Peyer's patch (tissue), 4 donors: ENCODE measurements around the gene NRF1. TPM values are rescaled to one million over a fixed set of nuclear protein-coding genes. Genes with fewer than 3 reads are reported as not detected.

Source experiments
- DNase-seq, 3 donors: peaks; one replicate each; pipeline ENCODE4 v3.0.0-alpha.2; 2017 to 2019
- H3K27ac ChIP-seq, 4 donors: fragments of 200-600 bp; sonication (generic); one replicate each; pipeline ENCODE4 v1.5.1; 2016 to 2019
- H3K27me3 ChIP-seq, 2 donors: fragments of 200-600 bp; sonication (generic); one replicate each; pipeline ENCODE4 v1.5.1; 2019
- H3K36me3 ChIP-seq, 3 donors: fragments of 200-600 bp; sonication (generic); one replicate each; pipeline ENCODE4 v1.5.1; 2016 to 2019
- H3K4me1 ChIP-seq, 4 donors: fragments of 200-600 bp; sonication (generic); one replicate each; pipeline ENCODE4 v1.5.1; 2016 to 2019
- H3K4me3 ChIP-seq, 4 donors: fragments of 200-600 bp; sonication (generic); 1 replicate in 3 of 4; 2 replicates in 1 of 4; pipeline ENCODE4 v1.5.1; 2016 to 2019; ENCODE audit warnings: mild to moderate bottlenecking in 1 of 4
- H3K9me3 ChIP-seq, 4 donors: fragments of 200-600 bp; sonication (generic); one replicate each; pipeline ENCODE4 v1.5.1; 2016 to 2019; ENCODE audit warnings: mild to moderate bottlenecking in 1 of 4
- POLR2A ChIP-seq, 2 donors: fragments of 450-650 bp; IDR thresholded peaks; one replicate each; pipeline ENCODE4 v1.5.1; 2017; ENCODE audit warnings: antibody characterized with exemption in 2 of 2, mild to moderate bottlenecking in 2 of 2, moderate library complexity in 2 of 2
- total RNA-seq, 4 donors: library from RNA; depleted of rRNA; stranded (reverse); fragments of >200 nt; gene quantifications; one replicate each; pipeline ENCODE4 v1.1.0, GENCODE V29; 2016
- TF ChIP-seq, protein P1 (sequence below), 6 experiments: fragments of 450-650 bp in 4 of 6; fragments of 200-600 bp in 2 of 6; sonication (generic) in 1 of 6; IDR thresholded peaks; one replicate each; pipeline ENCODE4 v1.5.1; 2017 to 2019; ENCODE audit warnings: antibody characterized with exemption in 6 of 6, mild to moderate bottlenecking in 3 of 6, moderate library complexity in 1 of 6

Gene NRF1
- total RNA-seq, 4 donors from 2014 or later = 11.2 to 27.2 (median 16.5) TPM

DNA sequence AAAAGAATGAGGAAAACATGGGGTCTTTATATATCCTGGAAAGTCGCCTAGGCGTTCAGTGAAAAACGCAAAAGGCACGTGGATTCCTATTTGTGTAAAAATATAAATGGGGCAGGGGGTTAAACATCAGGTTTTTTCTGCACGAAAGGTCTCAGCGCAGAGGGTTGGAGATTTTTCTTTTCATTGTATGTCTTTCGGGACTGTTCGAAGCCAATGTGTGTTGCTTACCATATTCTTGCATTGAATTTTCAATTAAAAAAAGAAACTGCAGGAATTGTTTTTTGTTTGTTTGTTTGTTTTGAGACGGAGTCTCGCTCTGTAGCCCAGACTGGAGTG lies 172.0 kb downstream of the NRF1 start:
- Histone ChIP-seq H3K4me3 (no peak overlapping the region), H3K9me3 (peaks cover 0 to 6% (median 0%) of the 10 kb centered on the region in 4 donors), H3K27ac (no peak overlapping the region), H3K36me3 (no peaks in the 10 kb centered on the region), H3K27me3 (peaks cover 0 to 72% of the 10 kb centered on the region in 2 donors), H3K4me1 (peaks cover 10 to 72% (median 52%) of the 10 kb centered on the region in 4 donors)
- no peak for DNase-seq
- TF ChIP-seq POLR2A (IDR thresholded peaks at IDR 0.05) = no peak
- TF ChIP-seq, protein P1, sequence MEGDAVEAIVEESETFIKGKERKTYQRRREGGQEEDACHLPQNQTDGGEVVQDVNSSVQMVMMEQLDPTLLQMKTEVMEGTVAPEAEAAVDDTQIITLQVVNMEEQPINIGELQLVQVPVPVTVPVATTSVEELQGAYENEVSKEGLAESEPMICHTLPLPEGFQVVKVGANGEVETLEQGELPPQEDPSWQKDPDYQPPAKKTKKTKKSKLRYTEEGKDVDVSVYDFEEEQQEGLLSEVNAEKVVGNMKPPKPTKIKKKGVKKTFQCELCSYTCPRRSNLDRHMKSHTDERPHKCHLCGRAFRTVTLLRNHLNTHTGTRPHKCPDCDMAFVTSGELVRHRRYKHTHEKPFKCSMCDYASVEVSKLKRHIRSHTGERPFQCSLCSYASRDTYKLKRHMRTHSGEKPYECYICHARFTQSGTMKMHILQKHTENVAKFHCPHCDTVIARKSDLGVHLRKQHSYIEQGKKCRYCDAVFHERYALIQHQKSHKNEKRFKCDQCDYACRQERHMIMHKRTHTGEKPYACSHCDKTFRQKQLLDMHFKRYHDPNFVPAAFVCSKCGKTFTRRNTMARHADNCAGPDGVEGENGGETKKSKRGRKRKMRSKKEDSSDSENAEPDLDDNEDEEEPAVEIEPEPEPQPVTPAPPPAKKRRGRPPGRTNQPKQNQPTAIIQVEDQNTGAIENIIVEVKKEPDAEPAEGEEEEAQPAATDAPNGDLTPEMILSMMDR (IDR thresholded peaks at IDR 0.05) = no peak

DNA sequence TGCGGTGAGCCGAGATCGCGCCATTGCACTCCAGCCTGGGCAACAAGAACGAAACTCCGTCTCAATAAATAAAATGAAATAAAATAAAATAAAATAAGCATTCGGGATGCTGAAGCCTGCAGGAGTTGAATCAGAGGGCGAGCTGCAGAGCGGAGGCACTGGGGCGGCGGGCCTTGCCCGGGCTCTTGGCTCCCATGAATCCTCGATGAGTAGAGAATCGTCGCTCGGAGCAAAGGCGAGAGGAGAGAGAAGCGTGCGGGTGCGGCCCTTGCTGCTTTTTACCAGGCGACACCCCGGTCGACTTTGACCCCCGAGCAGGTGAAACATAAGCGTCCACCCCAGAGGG lies 172.9 kb downstream of the NRF1 start:
- Histone ChIP-seq H3K4me3 (peak overlapping the region in 1 of 4 donors; percentile 7), H3K9me3 (peaks cover 0 to 6% (median 0%) of the 10 kb centered on the region in 4 donors), H3K36me3 (no peaks in the 10 kb centered on the region), H3K27me3 (peaks cover 0 to 67% of the 10 kb centered on the region in 2 donors), H3K27ac (no peak overlapping the region), H3K4me1 (peaks cover 10 to 64% (median 44%) of the 10 kb centered on the region in 4 donors)
- DNase-seq = no peak
- TF ChIP-seq, protein P1 (IDR thresholded peaks at IDR 0.05) = no peak
- TF ChIP-seq POLR2A (IDR thresholded peaks at IDR 0.05) = no peak

DNA sequence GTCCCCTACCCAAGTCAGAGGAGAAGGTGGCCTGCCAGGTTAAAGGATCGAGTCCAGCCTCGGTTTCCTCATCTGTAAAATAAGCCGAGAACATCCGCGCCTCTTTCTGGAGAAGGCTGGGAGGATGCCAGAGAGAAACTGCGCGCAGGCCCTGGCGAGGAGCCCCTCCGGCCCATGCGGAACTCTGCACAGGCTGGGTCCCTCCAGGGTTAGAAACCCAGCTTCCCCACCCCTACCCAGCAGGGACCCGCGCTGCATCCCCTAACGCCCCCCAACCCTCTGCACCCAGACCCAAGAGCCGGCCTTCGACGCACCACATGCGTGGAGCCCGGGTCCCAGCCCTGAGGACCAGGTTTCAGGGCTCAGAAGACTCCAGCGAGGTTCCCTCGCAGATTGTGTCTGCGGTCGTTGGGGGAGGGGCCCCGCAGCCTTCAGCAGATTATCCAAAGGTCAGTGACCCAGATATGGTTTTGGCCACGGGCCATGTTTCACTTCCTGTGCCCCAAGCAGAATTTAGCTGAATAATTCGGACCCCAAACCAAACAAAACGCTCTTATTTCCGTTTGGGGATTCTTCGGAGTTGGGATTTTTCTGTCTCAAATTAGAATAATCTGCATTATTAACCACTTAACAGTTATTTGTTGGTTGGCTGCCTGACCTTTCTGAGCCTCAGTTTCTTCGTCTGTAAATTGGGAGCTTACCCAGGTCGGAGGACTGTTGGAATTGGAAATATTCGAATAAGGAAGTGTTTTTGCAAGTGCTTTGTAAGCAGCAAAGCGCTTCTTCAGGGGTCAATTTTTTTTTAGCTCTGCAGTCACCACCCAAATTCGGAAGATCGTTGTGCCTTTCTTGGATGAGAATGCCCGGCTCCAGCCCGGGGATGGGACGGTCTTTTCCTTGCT lies 173.5 kb downstream of the NRF1 start:
- DNase-seq = peak; percentile 37 to 70 (median 53)
- Histone ChIP-seq H3K27me3 (peaks cover 0 to 62% of the 10 kb centered on the region in 2 donors), H3K27ac (no peak overlapping the region), H3K36me3 (no peaks in the 10 kb centered on the region), H3K4me3 (peak overlapping the region in 3 of 4 donors; percentile 12 to 27 (median 15)), H3K4me1 (peaks cover 10 to 57% (median 39%) of the 10 kb centered on the region in 4 donors), H3K9me3 (peaks cover 0 to 6% (median 0%) of the 10 kb centered on the region in 4 donors)
- no peak for TF ChIP-seq POLR2A (IDR thresholded peaks at IDR 0.05)
- TF ChIP-seq, protein P1 (IDR thresholded peaks at IDR 0.05) = no peak

DNA sequence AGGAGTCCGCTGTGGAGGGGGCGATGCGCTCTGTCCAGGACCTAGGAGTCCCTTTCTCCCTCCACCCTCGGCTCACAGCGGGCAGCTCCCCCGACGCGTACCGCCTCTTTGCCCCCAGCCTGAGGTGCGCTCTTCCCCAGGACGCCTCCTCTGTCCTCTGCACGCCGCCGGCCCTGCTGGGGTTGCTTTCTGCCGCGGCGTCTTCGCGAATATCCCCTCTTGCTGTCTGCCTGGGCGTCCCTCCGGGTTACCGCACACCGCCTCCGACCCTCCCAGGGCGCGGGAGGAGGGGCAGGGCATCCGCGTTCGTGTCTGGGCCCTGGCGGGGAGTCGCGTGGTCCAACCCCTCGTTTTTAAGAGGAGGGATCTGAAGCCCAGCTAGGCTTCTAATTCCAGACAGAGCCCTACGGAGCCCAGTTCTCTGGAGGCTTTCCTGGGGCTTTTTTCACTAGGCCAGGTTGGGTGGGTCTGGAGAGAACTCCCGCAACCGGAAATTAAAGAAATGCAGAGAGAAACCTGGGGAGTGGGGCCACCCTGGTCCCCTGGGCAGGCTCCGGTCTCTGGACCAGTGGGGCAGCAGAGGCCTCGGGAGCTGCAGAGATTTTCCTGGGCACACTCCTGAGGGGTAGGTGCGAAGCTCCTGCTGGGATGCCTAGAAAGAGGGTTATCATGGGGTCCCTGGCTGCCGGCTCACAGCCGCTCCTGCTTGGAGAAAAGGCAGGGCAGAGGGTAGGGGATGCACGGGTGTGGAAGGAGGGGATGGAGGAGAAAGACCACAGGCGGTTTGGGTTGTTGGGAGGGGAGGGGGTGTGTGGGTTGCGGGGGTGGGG lies 174.4 kb downstream of the NRF1 start:
- H3K9me3 ChIP-seq = peaks cover 0 to 6% (median 0%) of the 10 kb centered on the region in 4 donors
- no peak for TF ChIP-seq POLR2A (IDR thresholded peaks at IDR 0.05)
- TF ChIP-seq, protein P1 (IDR thresholded peaks at IDR 0.05) = no peak
- H3K36me3 ChIP-seq = no peaks in the 10 kb centered on the region
- H3K27me3 ChIP-seq = peaks cover 0 to 53% of the 10 kb centered on the region in 2 donors
- peaks cover 7 to 49% (median 31%) of the 10 kb centered on the region in 4 donors for H3K4me1 ChIP-seq
- H3K4me3 ChIP-seq = peak overlapping the region in 3 of 4 donors; percentile 12 to 27 (median 15)
- DNase-seq = peak in 1 of 3 donors; percentile 52
- H3K27ac ChIP-seq = no peak overlapping the region

DNA sequence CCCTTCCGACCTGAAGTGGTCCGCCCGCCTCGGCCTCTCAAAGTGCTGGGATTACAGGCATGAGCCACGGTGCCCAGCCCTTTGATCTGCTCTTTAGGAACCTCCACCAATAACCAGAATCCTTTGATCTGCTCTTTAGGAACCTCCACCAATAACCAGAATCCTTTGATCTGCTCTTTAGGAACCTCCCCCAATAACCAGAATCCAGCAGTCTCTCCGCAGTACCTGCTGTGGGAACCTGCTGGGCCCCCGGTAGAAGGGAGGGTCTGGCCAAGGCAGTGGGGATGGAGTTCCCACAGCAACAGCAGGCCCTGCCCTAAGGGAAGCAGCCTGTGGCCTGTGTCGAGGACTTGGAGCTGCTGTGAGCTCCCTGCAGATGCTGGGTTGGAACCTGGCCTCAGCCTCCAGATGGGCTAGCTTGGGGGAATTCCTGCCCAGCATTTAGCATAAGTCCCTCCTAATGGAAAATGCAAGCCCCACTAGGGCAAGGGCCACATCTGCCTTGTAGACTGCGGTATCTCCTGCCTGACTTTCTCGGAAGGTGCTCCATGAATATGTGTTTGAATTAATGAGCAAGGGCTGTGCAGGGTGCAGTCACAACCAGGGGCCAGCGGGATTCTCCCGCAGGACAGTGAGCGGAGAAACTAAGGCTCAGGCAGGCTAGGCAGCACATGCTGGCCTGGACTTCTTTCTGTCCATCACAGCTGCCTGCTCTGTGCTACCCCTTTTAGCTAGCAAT lies 175.5 kb downstream of the NRF1 start:
- Histone ChIP-seq H3K4me1 (peaks cover 6 to 38% (median 20%) of the 10 kb centered on the region in 4 donors), H3K36me3 (no peaks in the 10 kb centered on the region), H3K9me3 (peaks cover 0 to 6% (median 0%) of the 10 kb centered on the region in 4 donors), H3K27ac (no peak overlapping the region), H3K27me3 (peaks cover 0 to 42% of the 10 kb centered on the region in 2 donors), H3K4me3 (no peak overlapping the region)
- no peak for DNase-seq
- TF ChIP-seq, protein P1 (IDR thresholded peaks at IDR 0.05) = no peak
- no peak for TF ChIP-seq POLR2A (IDR thresholded peaks at IDR 0.05)
